Right kidney (tissue), 1 donor: ENCODE results near the gene ABCG2.

ENCODE experiments used
- DNase-seq: peaks from one replicate; pipeline ENCODE4 v3.0.0-alpha.2; 2016

ABCG2 gene

GRCh38 chr4:88063634-88064296, 94.7 kb downstream of the ABCG2 start:
- DNase-seq: no peak

GRCh38 chr4:88062843-88063242, 95.6 kb downstream of the ABCG2 start:
- no peak for DNase-seq

GRCh38 chr4:88062311-88062710, 96.1 kb downstream of the ABCG2 start:
- DNase-seq: no peak

- DNase-seq: no peak
Observed at GRCh38 chr4:88060431-88060830, 98.0 kb downstream of the ABCG2 start.

GRCh38 chr4:88059766-88060165, 98.7 kb downstream of the ABCG2 start:
- no peak for DNase-seq

- DNase-seq: no peak
Observed at GRCh38 chr4:88058295-88058694, 100.1 kb downstream of the ABCG2 start.

- DNase-seq: no peak
Observed at GRCh38 chr4:88054901-88055300, 103.5 kb downstream of the ABCG2 start.

- no peak for DNase-seq
Observed at GRCh38 chr4:88054229-88054628, 104.2 kb downstream of the ABCG2 start.

- no peak for DNase-seq
Observed at GRCh38 chr4:88045021-88045420, 113.4 kb downstream of the ABCG2 start.

GRCh38 chr4:88043586-88044340, 114.7 kb downstream of the ABCG2 start:
- DNase-seq: no peak

- DNase-seq: no peak
Observed at GRCh38 chr4:88043001-88043400, 115.4 kb downstream of the ABCG2 start.

- DNase-seq: no peak
Observed at GRCh38 chr4:88041626-88042025, 116.8 kb downstream of the ABCG2 start.

- DNase-seq: no peak
Observed at GRCh38 chr4:88040707-88041106, 117.7 kb downstream of the ABCG2 start.
